ENCODE data around the gene CSTA.
A peak's percentile ranks its signal among the peaks of the same experiment; 100 is the strongest.

The CSTA gene
- 0 reads per million in 4 experiments for total RNA-seq

- no peak for DNase-seq
Observed at GRCh38 chr3:122324871-122325323, at the start of gene CSTA. TSS of gene CSTA (plus strand) at chr3:122325248. CDS start at chr3:122325293, 45 bp downstream.

- no peak for DNase-seq
Observed at GRCh38 chr3:122281891-122282290, 43.2 kb upstream of the CSTA start.

GRCh38 chr3:122283796-122284445 is 41.1 kb upstream of the CSTA start:
- no peak for DNase-seq

- DNase-seq: no peak
Observed at GRCh38 chr3:122284486-122284885, 40.6 kb upstream of the CSTA start.

GRCh38 chr3:122294359-122294758 is 30.7 kb upstream of the CSTA start:
- no peak for DNase-seq

GRCh38 chr3:122295266-122296062 is 29.6 kb upstream of the CSTA start:
- no peak for DNase-seq

- DNase-seq: no peak
Observed at GRCh38 chr3:122298239-122298638, 26.8 kb upstream of the CSTA start.

GRCh38 chr3:122299215-122299614 is 25.8 kb upstream of the CSTA start:
- no peak for DNase-seq

GRCh38 chr3:122299872-122300460 is 25.1 kb upstream of the CSTA start:
- peak; percentile 15 for DNase-seq

- no peak for DNase-seq
Observed at GRCh38 chr3:122301063-122301462, 24.0 kb upstream of the CSTA start.

GRCh38 chr3:122305818-122306621 is 19.0 kb upstream of the CSTA start:
- DNase-seq: no peak

- DNase-seq: no peak
Observed at GRCh38 chr3:122306622-122306953, 18.5 kb upstream of the CSTA start.

- no peak for DNase-seq
Observed at GRCh38 chr3:122307094-122307687, 17.9 kb upstream of the CSTA start.

GRCh38 chr3:122307976-122308375 is 17.1 kb upstream of the CSTA start:
- DNase-seq: no peak

- no peak for DNase-seq
Observed at GRCh38 chr3:122310361-122310760, 14.7 kb upstream of the CSTA start.

GRCh38 chr3:122312826-122313225 is 12.2 kb upstream of the CSTA start:
- no peak for DNase-seq

- DNase-seq: no peak
Observed at GRCh38 chr3:122313281-122313680, 11.8 kb upstream of the CSTA start.

- DNase-seq: no peak
Observed at GRCh38 chr3:122314228-122314876, 10.7 kb upstream of the CSTA start.

GRCh38 chr3:122315619-122316018 is 9.4 kb upstream of the CSTA start:
- no peak for DNase-seq

GRCh38 chr3:122316368-122316767 is 8.7 kb upstream of the CSTA start:
- no peak for DNase-seq

- DNase-seq: no peak
Observed at GRCh38 chr3:122318620-122319019, 6.4 kb upstream of the CSTA start.
